Hematopoietic multipotent progenitor cell treated with erythropoietin and hydrocortisone succinate and interleukin-3 and kit ligand, for 6 days (in vitro differentiated cells): ENCODE data around the gene ZNF484.
A peak's percentile ranks its signal among the peaks of the same experiment; 100 is the strongest.
"Not testable (repeated sequence)": the region's sequence is repeated elsewhere in the genome, so short reads cannot be mapped to it uniquely, and the experiment has no call there.

ENCODE experiments used
- DNase-seq: peaks from one replicate; pipeline ENCODE4 v3.0.0-alpha.2; 2015

ZNF484 gene

GRCh38 chr9:92877531-92878430, at the start of gene ZNF484:
Gene ZNF484 (minus strand): TSS chr9:92878038. CDS start chr9:92875029, 3,009 bp downstream.
- DNase-seq: peak; percentile 100

DNA sequence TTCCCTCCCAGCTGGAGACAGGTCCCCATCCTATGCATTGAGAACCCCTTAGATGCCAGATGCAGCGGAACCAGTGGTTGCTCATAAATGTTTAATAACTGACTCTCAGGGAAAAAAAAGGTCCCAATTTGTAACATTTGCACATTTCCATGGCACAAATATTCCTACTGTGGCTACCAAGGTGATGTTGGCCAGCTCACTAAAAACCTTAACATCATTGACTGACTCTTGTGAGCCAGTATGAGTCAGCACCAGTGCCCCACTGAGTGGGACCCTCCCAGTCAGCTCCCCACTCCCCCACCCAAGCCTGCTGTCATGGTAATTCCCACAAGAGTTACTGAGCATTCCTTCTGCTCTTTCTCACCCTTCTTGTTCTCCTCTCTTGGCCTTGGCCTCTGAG, 42.6 kb upstream of the ZNF484 start:
- DNase-seq: no peak

GRCh38 chr9:92917176-92917800, 39.5 kb upstream of the ZNF484 start:
- peak; percentile 4 for DNase-seq

DNA sequence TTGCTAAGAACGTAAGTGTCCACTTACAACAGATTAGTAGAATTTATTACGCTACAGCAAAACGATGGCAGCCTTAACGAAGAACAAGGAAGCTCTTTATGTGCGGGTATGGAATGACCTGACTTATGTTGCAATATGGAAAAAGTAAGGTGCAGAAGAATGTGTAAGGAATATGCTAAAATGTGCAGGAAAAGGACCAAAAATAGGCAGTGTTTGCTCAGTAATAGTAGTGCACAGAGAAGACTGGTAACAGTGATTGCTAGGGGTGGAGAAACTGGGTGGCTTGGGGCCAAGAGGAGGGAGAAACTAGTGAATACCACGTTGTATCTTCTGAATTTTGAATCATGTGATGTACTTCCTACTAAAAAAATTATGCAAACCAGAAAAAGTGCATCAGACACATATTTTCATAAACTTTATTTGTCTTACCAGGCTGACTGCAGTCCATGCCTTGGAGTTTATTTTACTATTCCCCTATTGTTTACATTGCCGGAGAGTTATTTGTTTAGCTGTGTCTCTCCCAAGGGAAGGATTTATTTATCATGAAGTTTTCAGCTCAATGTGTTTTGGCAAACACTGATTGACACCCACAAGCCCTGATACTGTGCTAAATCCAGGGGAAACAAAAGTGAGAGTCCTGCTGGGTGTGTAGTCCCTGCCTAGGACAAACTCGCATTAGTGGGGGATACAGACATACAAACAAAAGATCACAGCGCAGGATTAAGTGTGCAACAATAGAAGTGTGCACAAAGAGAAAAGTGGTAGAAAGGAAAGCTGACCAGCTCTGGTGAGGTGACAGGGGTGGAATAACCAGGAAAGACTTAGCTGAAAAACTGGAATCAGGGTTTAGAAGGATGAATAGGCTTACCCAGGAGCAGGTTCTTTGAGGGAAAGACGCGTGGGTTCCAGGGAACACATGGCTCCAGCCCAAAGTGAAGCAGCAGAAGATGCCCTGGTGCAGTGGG, 34.0 kb upstream of the ZNF484 start:
- DNase-seq: no peak

DNA sequence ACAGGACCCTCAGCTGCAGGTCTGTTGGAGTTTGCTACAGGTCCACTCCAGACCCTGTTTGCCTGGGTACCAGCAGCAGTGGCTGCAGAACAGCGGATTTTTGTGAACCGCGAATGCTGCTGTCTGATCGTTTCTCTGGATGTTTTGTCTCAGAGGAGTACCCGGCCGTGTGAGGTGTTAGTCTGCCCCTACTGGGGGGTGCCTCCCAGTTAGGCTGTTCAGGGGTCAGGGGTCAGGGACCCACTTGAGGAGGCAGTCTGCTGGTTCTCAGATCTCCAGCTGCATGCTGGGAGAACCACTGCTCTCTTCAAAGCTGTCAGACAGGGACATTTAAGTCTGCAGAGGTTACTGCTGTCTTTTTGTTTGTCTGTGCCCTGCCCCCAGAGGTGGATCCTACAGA, 27.3 kb upstream of the ZNF484 start:
- not testable (repeated sequence) for DNase-seq

- DNase-seq: no peak
Measured at GRCh38 chr9:92897323-92897722, 19.5 kb upstream of the ZNF484 start.

DNA sequence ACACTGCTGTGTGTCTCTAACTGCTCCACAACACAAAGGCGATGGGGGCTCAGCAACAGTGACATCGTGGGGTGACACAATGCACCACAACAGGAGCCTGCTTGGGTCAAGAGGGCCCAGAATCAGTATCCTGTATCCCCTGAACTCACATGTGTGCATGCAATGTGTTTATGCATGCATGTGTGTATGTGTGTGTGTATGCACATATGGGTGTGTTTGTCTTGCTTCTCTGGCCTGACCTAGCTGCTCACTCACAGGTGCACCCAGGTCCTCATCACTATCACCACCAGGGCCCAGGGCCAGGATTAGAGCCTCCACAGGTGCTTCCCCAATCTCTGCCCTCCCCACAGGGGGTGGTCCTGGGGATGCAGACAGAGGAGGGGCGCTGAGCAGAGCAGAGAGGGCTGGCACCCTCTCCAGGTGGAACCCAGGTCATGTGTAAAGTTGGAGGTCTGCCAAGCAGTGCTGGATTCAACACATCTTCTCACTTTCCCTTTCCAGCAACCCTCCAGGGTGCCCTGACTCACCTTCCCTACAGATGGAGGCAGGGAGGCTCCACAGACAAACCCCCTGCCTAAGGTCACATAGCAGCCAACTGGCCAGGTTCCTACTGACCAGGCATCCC, 18.1 kb upstream of the ZNF484 start:
- DNase-seq: no peak

DNA sequence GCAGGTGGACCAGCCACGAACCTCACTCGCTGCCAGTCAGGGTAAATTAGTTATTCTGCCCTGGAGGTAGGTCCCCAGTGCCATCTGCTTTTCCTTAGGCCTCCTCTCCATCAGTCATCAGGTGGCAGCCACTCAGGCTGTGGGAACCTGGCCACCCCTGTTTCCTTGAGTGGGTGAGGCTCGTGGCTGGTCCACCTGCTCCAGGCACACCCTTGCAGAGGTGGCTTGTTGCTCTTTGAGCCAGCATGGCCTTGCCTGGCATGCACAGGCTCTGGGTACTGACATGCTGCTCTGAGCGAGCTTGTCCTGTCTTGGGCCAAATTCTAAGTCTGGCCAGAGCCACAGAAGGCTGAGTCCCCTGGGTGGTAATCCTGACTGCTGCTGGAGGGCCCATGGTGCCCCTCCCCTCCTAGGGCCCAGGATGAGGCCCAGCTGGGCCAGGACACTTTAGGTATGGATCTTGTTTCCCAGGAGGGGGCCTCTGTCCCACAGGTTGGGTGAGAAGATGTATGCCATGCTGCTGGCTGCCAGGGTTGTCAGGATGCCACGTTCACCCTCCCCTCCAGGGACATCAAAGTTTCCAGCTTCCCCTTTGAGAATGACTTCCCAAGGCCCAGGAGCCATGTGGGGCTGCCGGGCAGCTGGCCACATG, 17.0 kb upstream of the ZNF484 start:
- DNase-seq: no peak

- DNase-seq: not testable (repeated sequence)
Measured at GRCh38 chr9:92893916-92894610, 16.2 kb upstream of the ZNF484 start.

DNA sequence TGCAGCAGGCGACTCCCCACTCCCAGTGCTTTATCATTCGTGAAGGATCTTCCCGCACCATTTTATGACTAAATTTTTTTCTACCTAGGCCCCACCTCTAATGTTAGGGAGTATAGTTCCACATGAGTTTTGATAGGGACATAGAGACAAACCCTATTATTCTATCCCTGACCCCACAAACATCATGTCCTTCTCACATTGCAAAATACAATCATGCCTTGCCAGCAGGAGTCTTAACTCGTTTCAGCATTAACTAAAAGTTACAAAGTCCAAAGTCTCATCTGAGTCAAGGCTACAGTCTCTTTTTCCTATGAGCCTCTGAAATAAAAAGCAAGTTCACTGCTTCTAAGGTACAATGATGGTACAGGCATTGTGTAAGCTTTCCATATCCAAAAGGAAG, 14.4 kb upstream of the ZNF484 start:
- DNase-seq: not testable (repeated sequence)

GRCh38 chr9:92890761-92891160, 12.9 kb upstream of the ZNF484 start:
- DNase-seq: no peak

- no peak for DNase-seq
Measured at GRCh38 chr9:92887880-92888338, 10.1 kb upstream of the ZNF484 start.

- DNase-seq: peak; percentile 75
Measured at GRCh38 chr9:92886846-92887610, 9.2 kb upstream of the ZNF484 start.

DNA sequence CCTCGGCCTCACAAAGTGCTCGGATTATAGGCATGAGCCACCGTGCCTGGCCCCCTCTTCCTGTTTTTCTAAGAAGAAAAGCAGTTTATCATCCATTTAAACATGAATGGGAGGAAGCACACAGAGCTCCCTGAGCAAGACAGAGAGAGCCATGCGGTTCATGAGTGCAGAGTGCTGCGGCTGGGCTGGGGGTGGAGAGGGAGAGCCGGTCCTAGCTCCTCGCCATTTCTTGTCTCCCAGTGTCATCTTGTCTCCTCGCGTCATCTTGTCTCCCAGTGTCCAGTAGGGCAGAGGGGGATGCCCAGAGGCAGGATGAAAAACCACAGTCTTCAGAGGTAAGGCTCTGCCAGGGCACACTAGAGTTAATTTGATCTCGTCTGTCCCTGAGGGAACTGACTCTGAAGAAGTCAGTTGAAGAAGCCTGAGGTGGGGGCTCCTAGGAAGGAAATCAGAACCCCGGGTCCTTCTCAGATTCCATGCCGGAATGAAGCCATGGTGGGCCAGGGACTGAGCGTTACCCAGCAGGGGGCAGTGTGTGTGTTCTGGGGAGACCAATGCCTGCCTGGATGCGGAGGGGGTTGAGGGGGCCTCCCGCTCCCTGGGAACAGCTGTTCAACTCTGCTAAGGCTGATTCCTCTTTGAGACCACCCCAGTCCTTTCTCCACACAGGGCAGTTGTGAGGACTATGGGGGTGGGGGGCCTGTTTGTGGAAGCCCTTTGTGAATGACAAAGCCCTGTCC, 6.0 kb upstream of the ZNF484 start:
- not testable (repeated sequence) for DNase-seq

DNA sequence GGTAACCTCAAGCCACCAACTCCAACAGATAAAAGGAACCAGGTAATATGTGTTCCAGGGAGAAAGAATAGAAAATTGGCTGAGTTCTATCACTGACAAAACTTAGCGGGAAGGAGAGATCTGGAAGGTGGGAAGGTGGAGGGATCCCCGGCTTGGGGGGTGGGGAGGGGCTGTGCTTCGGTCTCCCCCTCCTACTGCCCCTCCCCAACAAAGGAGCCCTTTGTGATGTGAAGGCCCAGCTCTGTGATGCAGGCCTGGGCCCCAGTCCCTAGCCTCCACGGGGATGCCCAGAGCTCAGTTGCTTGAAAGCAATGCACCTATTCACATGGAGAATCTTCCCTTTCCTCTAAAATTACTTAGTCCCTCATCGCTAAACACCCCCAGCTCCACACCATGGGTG, 4.4 kb upstream of the ZNF484 start:
- no peak for DNase-seq

- no peak for DNase-seq
Measured at GRCh38 chr9:92875373-92875772, 2.5 kb downstream of the ZNF484 start.

DNA sequence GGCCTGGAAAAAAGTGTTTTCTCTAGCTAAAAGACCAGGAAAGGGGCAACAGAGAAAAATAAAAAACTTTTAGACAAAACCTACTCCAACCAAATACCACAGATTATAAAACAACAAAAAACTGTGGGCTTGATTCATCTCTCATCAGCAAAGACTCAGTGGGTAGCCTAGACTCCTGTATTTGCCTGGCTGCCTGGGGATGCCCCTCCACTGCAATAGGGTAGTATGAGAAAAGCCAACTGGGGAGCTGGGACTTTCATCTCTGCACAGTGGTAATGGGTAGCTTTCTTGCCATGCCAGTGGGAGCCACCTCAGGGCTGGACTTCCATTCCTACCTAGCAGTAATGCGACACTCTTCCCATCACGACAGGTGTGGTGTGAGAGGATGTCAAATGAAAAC, 7.5 kb downstream of the ZNF484 start:
- DNase-seq: no peak

DNA sequence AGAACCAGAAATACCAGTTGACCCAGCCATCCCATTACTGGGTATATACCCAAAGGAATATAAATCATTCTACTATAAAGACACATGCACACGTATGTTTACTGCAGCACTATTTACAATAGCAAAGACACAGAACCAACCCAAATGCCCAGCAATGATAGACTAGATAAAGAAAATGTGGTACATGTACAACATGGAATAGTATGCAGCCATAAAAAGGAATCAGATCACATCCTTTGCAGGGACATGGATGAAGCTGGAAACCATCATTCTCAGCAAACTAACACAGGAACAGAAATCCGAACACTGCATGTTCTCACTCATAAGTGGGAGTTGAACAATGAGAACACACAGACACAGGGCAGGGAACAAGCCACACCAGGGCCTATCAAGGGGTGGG, 11.2 kb downstream of the ZNF484 start:
- not testable (repeated sequence) for DNase-seq

DNA sequence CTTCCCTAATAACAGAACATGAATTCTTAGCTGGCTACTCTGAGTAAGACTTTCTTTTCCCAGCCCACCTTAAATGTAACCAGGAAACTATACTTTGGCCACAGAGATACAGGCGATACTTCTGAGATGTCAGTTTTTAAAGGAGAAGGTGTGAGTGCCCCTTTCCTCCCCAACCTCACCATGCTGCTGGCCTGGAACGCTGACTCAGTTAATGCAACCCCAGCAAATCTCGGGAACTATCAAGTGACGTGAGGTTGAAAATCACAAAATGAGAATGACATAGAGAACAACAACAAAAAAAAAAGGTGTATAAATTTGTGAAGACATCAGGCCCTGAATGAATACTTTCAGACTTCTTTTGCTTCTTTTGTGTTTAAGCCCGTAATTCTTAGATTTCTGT, 13.7 kb downstream of the ZNF484 start:
- no peak for DNase-seq

GRCh38 chr9:92860867-92861266, 17.0 kb downstream of the ZNF484 start:
- no peak for DNase-seq
